IPS-18c (cell line): ENCODE results near the gene MAN1A2.
A peak's percentile ranks its signal among the peaks of the same experiment; 100 is the strongest.
"Not testable (repeated sequence)": the region's sequence is repeated elsewhere in the genome, so short reads cannot be mapped to it uniquely, and the experiment has no call there.

Experiments
- H3K4me3 ChIP-seq: 2 replicates; pipeline ENCODE4 v1.7.0; 2013; ENCODE audit warnings: low read depth, mild to moderate bottlenecking, low read length, moderate library complexity; ENCODE audit not compliant: insufficient read depth
- H3K9me3 ChIP-seq: one replicate; pipeline ENCODE4 v1.6.1; 2013; ENCODE audit warnings: mild to moderate bottlenecking, low read length, moderate library complexity; ENCODE audit not compliant: control insufficient read depth, insufficient read depth

The MAN1A2 gene

GRCh38 chr1:117352695-117353094, 14.6 kb upstream of the MAN1A2 start:
- not testable (repeated sequence) for H3K4me3 ChIP-seq, H3K9me3 ChIP-seq

- H3K4me3 ChIP-seq, H3K9me3 ChIP-seq: not testable (repeated sequence)
Measured at GRCh38 chr1:117357833-117358603, 9.2 kb upstream of the MAN1A2 start.

GRCh38 chr1:117358604-117358887, 8.7 kb upstream of the MAN1A2 start:
- not testable (repeated sequence) for H3K4me3 ChIP-seq, H3K9me3 ChIP-seq

- no peak overlapping the region for H3K4me3 ChIP-seq
- H3K9me3 ChIP-seq: no peaks in the 10 kb centered on the region
Measured at GRCh38 chr1:117359561-117360289, 7.5 kb upstream of the MAN1A2 start.

GRCh38 chr1:117362986-117363385, 4.3 kb upstream of the MAN1A2 start:
- Histone ChIP-seq H3K9me3 (no peaks in the 10 kb centered on the region), H3K4me3 (no peak overlapping the region)

GRCh38 chr1:117363571-117364048, 3.6 kb upstream of the MAN1A2 start:
- Histone ChIP-seq H3K9me3 (no peaks in the 10 kb centered on the region), H3K4me3 (no peak overlapping the region)

- H3K9me3 ChIP-seq: no peaks in the 10 kb centered on the region
- H3K4me3 ChIP-seq: no peak overlapping the region
Measured at GRCh38 chr1:117364240-117364639, 3.0 kb upstream of the MAN1A2 start.

GRCh38 chr1:117365350-117366176, 1.7 kb upstream of the MAN1A2 start:
- H3K4me3 ChIP-seq: peak overlapping the region; percentile 85; the same call in 1 of the 2 replicates

GRCh38 chr1:117366177-117367045, 838 bp upstream of the MAN1A2 start:
- Histone ChIP-seq H3K4me3 (peak overlapping the region; percentile 85), H3K9me3 (no peaks in the 10 kb centered on the region)

More at GRCh38 chr1:117365350-117366176, 1.7 kb upstream of the MAN1A2 start:
- H3K9me3 ChIP-seq: no peaks in the 10 kb centered on the region

GRCh38 chr1:117368116-117369108, 1.2 kb downstream of the MAN1A2 start:
- no peaks in the 10 kb centered on the region for H3K9me3 ChIP-seq
- peak overlapping the region; percentile 85 for H3K4me3 ChIP-seq

- H3K4me3 ChIP-seq: no peak overlapping the region
Measured at GRCh38 chr1:117370071-117370470, 2.8 kb downstream of the MAN1A2 start.

GRCh38 chr1:117370509-117370908, 3.3 kb downstream of the MAN1A2 start:
- no peaks in the 10 kb centered on the region for H3K9me3 ChIP-seq
- H3K4me3 ChIP-seq: no peak overlapping the region

More at GRCh38 chr1:117370071-117370470, 2.8 kb downstream of the MAN1A2 start:
- no peaks in the 10 kb centered on the region for H3K9me3 ChIP-seq

- peak overlapping the region; percentile 15; the same call in 1 of the 2 replicates for H3K4me3 ChIP-seq
- no peaks in the 10 kb centered on the region for H3K9me3 ChIP-seq
Measured at GRCh38 chr1:117371441-117372151, 4.3 kb downstream of the MAN1A2 start.

GRCh38 chr1:117372863-117373412, 5.7 kb downstream of the MAN1A2 start:
- Histone ChIP-seq H3K4me3 (no peak overlapping the region), H3K9me3 (no peaks in the 10 kb centered on the region)

GRCh38 chr1:117373932-117374331, 6.7 kb downstream of the MAN1A2 start:
- H3K9me3 ChIP-seq: no peaks in the 10 kb centered on the region

More at GRCh38 chr1:117373932-117374331, 6.7 kb downstream of the MAN1A2 start:
- no peak overlapping the region for H3K4me3 ChIP-seq
